Astrocyte (in vitro differentiated cells and primary cell): ENCODE data around the gene SPPL2C. TPM values are rescaled to one million over a fixed set of nuclear protein-coding genes. Genes with fewer than 3 reads are reported as not detected.

Experiments used
- DNase-seq: peaks from one replicate; pipeline ENCODE4 v3.0.0-alpha.2; 2010; ENCODE audit warnings: low read depth
- FAIRE-seq: peaks from 2 replicates; lab custom pipeline; 2011; peaks lifted over from hg19 to GRCh38; lab: Jason Lieb, UNC
- H2AFZ ChIP-seq: 2 replicates; pipeline ENCODE4 v1.6.0; 2012; ENCODE audit warnings: low read depth, low read length, inconsistent platforms
- H3K27ac ChIP-seq: 2 replicates; pipeline ENCODE4 v1.5.1; 2011; ENCODE audit warnings: low read depth, low read length, inconsistent platforms
- H3K27me3 ChIP-seq: 2 replicates; pipeline ENCODE4 v1.6.0; 2011; ENCODE audit warnings: low read length, inconsistent platforms; ENCODE audit not compliant: insufficient read depth
- H3K36me3 ChIP-seq: 2 replicates; pipeline ENCODE4 v1.5.1; 2011; ENCODE audit warnings: low read length, inconsistent platforms; ENCODE audit not compliant: insufficient read depth
- H3K4me1 ChIP-seq: 2 replicates; pipeline ENCODE4 v1.5.1; 2011; ENCODE audit warnings: low read length, inconsistent platforms; ENCODE audit not compliant: insufficient read depth
- H3K4me2 ChIP-seq: 2 replicates; pipeline ENCODE4 v1.6.0; 2012; ENCODE audit warnings: low read length, inconsistent platforms
- H3K4me3 ChIP-seq: 2 replicates; pipeline ENCODE4 v1.5.1; 2011; ENCODE audit warnings: low read depth, mild to moderate bottlenecking, low read length, inconsistent platforms; ENCODE audit not compliant: insufficient read depth
- H3K79me2 ChIP-seq: 2 replicates; pipeline ENCODE4 v1.6.0; 2012; ENCODE audit warnings: mild to moderate bottlenecking, low read length, inconsistent platforms; ENCODE audit not compliant: insufficient read depth
- H3K9ac ChIP-seq: 2 replicates; pipeline ENCODE4 v1.6.0; 2012; ENCODE audit warnings: mild to moderate bottlenecking, low read length, inconsistent platforms
- H3K9me3 ChIP-seq: 2 replicates; pipeline ENCODE4 v1.5.1; 2012; ENCODE audit warnings: low read depth, mild to moderate bottlenecking, low read length, inconsistent platforms; ENCODE audit not compliant: insufficient read depth
- H4K20me1 ChIP-seq: 2 replicates; pipeline ENCODE4 v1.6.0; 2012; ENCODE audit warnings: low read length, inconsistent platforms; ENCODE audit not compliant: insufficient read depth
- H3K27ac Mint-ChIP-seq: one replicate; pipeline ENCODE4 v1.8.0; 2021; ENCODE audit warnings: mild to moderate bottlenecking, mixed read lengths; ENCODE audit not compliant: unreplicated experiment
- H3K27me3 Mint-ChIP-seq: one replicate; pipeline ENCODE4 v1.8.0; 2021; ENCODE audit warnings: low read depth, mixed read lengths; ENCODE audit not compliant: unreplicated experiment
- H3K36me3 Mint-ChIP-seq: one replicate; pipeline ENCODE4 v1.8.0; 2021; ENCODE audit warnings: low read depth, mixed read lengths; ENCODE audit not compliant: unreplicated experiment
- H3K4me1 Mint-ChIP-seq: one replicate; pipeline ENCODE4 v1.8.0; 2021; ENCODE audit warnings: low read depth, mixed read lengths; ENCODE audit not compliant: unreplicated experiment
- H3K4me3 Mint-ChIP-seq: one replicate; pipeline ENCODE4 v1.8.0; 2021; ENCODE audit warnings: mild to moderate bottlenecking, moderate library complexity, mixed read lengths; ENCODE audit not compliant: unreplicated experiment
- H3K9me3 Mint-ChIP-seq: one replicate; pipeline ENCODE4 v1.8.0; 2021; ENCODE audit warnings: mild to moderate bottlenecking, mixed read lengths; ENCODE audit not compliant: unreplicated experiment
- EZH2 ChIP-seq: IDR thresholded peaks from 2 replicates; pipeline ENCODE4 v1.6.1; 2012; ENCODE audit warnings: mild to moderate bottlenecking, low read length, inconsistent platforms; ENCODE audit not compliant: insufficient read depth
- total RNA-seq: library from RNA; stranded (reverse); gene quantifications from 2 replicates; pipeline ENCODE4 v1.2.1, GENCODE V29; 2021
- TF ChIP-seq, protein P1 (sequence below): IDR thresholded peaks from 2 replicates; pipeline ENCODE4 v1.5.1; 2011; ENCODE audit warnings: low read depth, mild to moderate bottlenecking, inconsistent platforms, low read length, moderate library complexity; ENCODE audit not compliant: insufficient read depth

SPPL2C gene
- total RNA-seq, 1 donor from 2014 or later = not detected

DNA sequence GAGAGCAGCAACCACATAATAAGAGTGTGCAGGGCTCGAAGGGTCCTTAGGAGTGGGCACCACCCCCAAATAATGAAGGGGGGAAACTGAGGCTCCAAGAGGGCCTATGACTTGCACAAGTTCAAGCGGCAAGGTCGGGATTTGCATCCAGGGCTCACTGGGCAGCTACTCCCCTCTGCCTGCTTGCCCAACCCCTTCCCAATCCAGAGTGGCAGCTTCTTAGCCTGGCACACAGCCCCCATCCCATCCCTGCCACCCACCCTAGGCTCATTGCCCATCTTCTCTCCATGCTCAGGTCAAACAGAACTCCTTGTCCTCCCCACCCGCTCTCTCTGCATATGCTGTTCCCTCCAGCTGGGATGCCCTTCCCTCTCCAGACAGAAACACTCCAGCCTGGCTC lies 2.4 kb downstream of the SPPL2C start:
- peaks cover 1% of the 10 kb centered on the region for H3K36me3 Mint-ChIP-seq
- H3K36me3 ChIP-seq = no peaks in the 10 kb centered on the region
- no peaks in the 10 kb centered on the region for H3K79me2 ChIP-seq
- H3K9me3 Mint-ChIP-seq = no peaks in the 10 kb centered on the region
- H3K27ac ChIP-seq = no peak overlapping the region
- peaks cover 64% of the 10 kb centered on the region for H3K27me3 Mint-ChIP-seq
- TF ChIP-seq EZH2 = no peak
- TF ChIP-seq, protein P1, sequence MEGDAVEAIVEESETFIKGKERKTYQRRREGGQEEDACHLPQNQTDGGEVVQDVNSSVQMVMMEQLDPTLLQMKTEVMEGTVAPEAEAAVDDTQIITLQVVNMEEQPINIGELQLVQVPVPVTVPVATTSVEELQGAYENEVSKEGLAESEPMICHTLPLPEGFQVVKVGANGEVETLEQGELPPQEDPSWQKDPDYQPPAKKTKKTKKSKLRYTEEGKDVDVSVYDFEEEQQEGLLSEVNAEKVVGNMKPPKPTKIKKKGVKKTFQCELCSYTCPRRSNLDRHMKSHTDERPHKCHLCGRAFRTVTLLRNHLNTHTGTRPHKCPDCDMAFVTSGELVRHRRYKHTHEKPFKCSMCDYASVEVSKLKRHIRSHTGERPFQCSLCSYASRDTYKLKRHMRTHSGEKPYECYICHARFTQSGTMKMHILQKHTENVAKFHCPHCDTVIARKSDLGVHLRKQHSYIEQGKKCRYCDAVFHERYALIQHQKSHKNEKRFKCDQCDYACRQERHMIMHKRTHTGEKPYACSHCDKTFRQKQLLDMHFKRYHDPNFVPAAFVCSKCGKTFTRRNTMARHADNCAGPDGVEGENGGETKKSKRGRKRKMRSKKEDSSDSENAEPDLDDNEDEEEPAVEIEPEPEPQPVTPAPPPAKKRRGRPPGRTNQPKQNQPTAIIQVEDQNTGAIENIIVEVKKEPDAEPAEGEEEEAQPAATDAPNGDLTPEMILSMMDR = no peak
- no peak overlapping the region for H3K4me3 ChIP-seq
- H3K4me3 Mint-ChIP-seq = no peak overlapping the region
- H3K4me2 ChIP-seq = no peak overlapping the region
- H3K9ac ChIP-seq = no peak overlapping the region
- H3K27me3 ChIP-seq = peaks cover 2% of the 10 kb centered on the region
- no peaks in the 10 kb centered on the region for H3K9me3 ChIP-seq
- H3K4me1 Mint-ChIP-seq = no peaks in the 10 kb centered on the region
- no peak overlapping the region for H2AFZ ChIP-seq
- H3K27ac Mint-ChIP-seq = no peak overlapping the region
- no peaks in the 10 kb centered on the region for H3K4me1 ChIP-seq
- no peaks in the 10 kb centered on the region for H4K20me1 ChIP-seq
- FAIRE-seq = no peak
- no peak for DNase-seq

DNA sequence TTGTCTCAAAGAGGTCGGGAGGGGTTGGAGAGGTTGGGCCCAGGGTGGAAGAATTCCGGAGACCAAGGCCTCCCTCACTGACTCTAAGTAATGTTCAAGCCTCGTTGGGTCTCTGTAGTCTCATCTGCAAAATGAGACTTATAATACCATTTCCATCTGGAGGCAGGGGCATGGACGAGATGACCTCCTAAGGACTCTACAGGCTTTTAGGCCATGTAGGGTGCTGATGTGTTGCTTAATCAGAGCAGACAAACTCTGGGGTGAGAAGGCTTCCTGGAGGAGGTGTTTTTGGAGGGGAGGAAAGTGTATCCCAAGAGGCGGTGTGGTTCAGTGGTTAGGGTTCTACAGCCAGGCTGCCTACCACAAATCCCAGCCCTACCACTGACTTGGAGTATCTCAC lies 3.1 kb downstream of the SPPL2C start:
- no peak for FAIRE-seq
- TF ChIP-seq, protein P1 = no peak
- TF ChIP-seq EZH2 = no peak

DNA sequence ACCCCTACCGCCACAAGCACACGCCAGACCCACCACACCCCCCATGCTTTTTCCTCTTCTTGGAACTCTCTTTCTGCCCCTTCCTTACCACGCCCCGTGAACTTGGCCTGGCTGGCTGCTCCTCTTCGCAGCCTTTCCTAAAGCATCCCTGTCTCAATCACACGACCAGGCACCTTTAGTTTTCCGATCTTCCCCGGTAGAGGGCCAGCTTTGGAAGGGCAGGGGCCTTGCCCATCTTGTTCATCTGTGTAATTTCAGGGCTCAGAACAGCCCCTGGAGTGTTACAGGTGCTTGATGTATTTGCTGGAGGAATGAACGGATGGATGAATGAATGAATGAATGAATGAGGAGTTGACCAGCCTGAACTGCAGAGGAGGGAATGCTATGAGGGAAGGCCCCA lies 3.7 kb downstream of the SPPL2C start:
- Histone ChIP-seq H3K4me2 (no peak overlapping the region), H2AFZ (no peak overlapping the region), H3K4me3 (no peak overlapping the region), H3K4me1 (no peaks in the 10 kb centered on the region), H3K79me2 (no peaks in the 10 kb centered on the region), H3K27ac (no peak overlapping the region), H3K9me3 (no peaks in the 10 kb centered on the region), H3K27me3 (peaks cover 6% of the 10 kb centered on the region), H3K36me3 (no peaks in the 10 kb centered on the region), H4K20me1 (no peaks in the 10 kb centered on the region), H3K9ac (no peak overlapping the region)
- FAIRE-seq = no peak
- TF ChIP-seq, protein P1 = no peak
- TF ChIP-seq EZH2 = no peak
- Mint-ChIP-seq H3K27ac (no peak overlapping the region), H3K27me3 (peaks cover 70% of the 10 kb centered on the region), H3K4me3 (no peak overlapping the region), H3K4me1 (no peaks in the 10 kb centered on the region), H3K36me3 (peaks cover 1% of the 10 kb centered on the region), H3K9me3 (no peaks in the 10 kb centered on the region)
- no peak for DNase-seq

More for the DNA sequence above, 3.1 kb downstream of the SPPL2C start:
- Mint-ChIP-seq H3K27me3 (peaks cover 70% of the 10 kb centered on the region), H3K4me3 (no peak overlapping the region), H3K36me3 (peaks cover 1% of the 10 kb centered on the region), H3K27ac (no peak overlapping the region), H3K4me1 (no peaks in the 10 kb centered on the region), H3K9me3 (no peaks in the 10 kb centered on the region)
- DNase-seq = no peak
- Histone ChIP-seq H4K20me1 (no peaks in the 10 kb centered on the region), H3K9me3 (no peaks in the 10 kb centered on the region), H3K79me2 (no peaks in the 10 kb centered on the region), H2AFZ (no peak overlapping the region), H3K36me3 (no peaks in the 10 kb centered on the region), H3K9ac (no peak overlapping the region), H3K4me1 (no peaks in the 10 kb centered on the region), H3K27ac (no peak overlapping the region), H3K4me2 (no peak overlapping the region), H3K27me3 (peaks cover 6% of the 10 kb centered on the region), H3K4me3 (no peak overlapping the region)
